Epidermal melanocyte (primary cell): ENCODE measurements around the gene PSTPIP1.
"Not testable (repeated sequence)": the region's sequence is repeated elsewhere in the genome, so short reads cannot be mapped to it uniquely, and the experiment has no call there.

Experiments used
- DNase-seq: peaks from one replicate; pipeline ENCODE4 v3.0.0; 2011; ENCODE audit warnings: low spot score; ENCODE audit not compliant: insufficient read length

Gene PSTPIP1

DNA sequence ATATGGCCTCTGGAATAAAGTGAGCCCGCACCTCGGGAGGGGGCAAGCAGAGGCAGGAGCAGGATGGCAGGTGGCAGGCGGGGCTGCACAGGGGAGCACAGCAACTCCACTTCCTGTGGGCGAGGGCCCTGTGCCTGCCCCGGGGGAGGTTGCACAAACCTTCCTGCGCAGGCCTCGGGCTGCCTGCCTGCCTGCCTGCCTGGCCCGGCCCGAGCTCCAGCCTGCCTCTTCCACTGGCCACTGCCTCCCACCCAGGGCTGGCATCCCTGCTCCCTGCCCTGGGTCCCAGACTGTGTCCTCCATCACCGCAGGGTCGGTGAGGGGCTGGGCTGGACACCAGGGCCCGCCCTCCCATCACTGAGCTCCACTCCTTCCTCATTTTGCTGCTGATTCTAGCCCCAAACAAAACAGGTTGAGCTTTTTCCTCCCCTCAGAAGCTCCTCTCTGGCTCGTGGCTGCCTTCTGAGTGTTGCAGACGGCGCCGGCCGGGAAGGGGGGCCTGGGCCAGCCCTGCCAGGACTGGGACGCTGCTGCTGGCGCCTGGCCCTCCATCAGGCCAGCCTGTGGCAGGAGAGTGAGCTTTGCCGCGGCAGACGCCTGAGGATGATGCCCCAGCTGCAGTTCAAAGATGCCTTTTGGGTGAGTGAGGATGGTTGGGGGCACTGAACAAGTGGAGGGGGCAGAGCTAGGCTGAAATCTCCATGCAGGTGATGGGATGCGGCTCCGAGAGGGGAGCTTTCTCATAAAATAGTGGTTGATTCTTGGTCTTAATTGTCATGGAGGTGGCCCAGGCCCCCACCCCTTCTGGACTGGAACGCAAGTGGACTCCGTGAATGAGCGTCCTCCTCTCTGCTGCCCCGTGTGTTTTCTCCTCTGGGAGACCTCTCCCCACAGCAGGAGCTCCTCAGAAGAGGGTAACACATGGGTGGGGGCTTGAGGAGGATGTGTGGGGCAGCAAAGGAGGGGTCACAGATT is at the start of gene PSTPIP1:
TSS of gene PSTPIP1 (plus strand) at position 156 of the 975 bp plus-strand sequence. CDS start at position 604, 448 bp downstream.
- DNase-seq = no peak

DNA sequence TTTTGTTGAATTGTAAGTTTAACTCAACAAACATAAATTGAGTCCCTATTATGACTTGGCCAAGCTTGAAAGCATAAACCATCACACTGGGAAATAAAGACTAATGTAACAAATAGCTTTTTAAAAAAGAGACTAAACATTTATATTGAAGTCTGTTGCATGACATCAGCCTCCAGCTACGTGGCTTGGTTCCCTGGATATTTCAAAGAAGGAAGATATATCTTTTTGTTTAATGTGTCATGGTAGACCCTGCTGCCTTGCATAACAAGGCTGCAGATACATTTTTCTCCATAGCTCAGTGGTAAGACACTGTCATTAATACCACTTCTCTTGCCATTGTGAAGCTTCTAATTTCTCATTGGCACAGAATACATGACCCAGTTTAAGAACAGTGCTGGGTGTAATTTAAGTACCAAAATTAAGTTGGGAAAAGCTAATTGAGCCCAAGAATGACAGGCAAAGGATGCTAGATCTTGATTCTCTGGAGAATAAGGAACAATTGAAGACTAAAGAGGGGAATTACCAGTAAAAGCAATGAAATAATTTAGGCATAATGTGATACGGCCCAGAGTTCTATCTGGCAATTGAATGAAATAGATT is 49.3 kb upstream of the PSTPIP1 start:
- no peak for DNase-seq

DNA sequence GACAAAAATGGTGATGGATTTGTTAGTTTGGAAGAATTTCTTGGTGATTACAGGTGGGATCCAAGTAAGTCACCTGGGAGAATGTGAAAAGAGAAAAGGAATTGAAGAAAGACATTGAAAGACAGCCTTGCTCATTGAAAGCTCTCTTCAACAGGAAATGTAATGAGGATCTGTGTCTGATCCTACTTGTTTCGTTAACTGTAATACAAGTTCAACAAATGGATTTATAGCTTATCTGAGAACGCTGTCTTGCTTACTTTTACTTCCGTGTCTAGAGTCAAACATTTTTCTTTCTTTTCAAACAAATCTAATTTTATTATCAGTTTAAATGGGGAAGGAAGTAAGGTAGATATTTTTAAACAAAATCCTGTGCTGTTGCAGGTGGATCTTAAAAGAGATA is 47.5 kb upstream of the PSTPIP1 start:
- DNase-seq = no peak

DNA sequence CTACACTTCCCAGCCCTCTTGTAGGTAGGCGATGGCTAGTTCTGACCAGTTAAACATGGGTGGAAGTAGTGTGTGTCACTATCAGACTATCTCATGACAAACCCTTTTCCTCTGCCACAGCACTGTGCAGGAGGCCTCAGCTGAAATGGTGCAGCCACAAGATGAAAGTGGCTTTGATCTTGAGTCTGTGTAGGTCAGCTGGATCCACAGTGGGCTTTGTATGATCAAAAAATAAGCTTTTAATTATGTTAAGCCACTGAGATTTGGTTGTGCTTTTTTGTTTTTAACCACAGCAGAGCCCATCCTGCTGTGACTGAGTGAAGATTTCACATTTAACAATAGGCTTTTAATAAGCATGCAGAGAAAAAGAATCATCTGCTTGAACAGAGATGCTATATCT is 43.7 kb upstream of the PSTPIP1 start:
- DNase-seq = no peak

DNA sequence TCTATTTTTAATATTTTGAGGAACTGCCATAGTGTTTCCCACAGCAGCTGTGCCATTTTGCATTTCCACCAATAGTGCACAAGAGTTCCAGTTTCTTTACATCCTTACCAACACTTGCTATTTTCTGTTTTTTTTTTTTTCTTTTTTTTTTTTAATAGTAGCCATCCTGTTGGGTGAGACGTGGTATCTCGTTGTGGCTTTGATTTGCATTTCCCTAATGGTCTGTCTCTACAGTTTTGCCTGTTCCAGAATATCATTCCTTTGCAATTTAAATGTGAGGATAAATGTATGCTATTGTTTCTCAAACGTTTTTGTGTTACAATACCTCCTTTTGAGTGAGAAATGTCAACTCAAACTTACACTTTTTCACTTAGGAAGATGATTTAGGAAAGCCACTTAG is 41.0 kb upstream of the PSTPIP1 start:
- DNase-seq = no peak

DNA sequence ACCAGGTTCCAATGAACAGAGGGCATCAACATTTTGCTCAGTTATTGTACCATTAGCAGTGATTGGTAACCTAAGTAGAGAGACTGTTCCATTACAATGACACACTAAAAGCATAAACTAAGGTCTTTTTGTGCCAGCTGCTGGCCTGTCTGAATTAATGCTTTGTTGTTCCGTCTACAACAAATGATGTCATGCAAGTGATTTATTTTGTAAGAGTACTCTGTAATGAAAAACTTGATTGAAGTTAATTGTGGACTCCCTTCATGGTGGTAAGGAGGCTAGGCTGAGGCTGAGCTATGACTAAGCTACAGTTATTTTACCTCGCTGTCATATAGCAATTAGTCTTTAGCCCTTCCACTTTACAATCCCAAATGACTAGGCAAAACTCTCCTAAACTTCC is 40.2 kb upstream of the PSTPIP1 start:
- DNase-seq = no peak

DNA sequence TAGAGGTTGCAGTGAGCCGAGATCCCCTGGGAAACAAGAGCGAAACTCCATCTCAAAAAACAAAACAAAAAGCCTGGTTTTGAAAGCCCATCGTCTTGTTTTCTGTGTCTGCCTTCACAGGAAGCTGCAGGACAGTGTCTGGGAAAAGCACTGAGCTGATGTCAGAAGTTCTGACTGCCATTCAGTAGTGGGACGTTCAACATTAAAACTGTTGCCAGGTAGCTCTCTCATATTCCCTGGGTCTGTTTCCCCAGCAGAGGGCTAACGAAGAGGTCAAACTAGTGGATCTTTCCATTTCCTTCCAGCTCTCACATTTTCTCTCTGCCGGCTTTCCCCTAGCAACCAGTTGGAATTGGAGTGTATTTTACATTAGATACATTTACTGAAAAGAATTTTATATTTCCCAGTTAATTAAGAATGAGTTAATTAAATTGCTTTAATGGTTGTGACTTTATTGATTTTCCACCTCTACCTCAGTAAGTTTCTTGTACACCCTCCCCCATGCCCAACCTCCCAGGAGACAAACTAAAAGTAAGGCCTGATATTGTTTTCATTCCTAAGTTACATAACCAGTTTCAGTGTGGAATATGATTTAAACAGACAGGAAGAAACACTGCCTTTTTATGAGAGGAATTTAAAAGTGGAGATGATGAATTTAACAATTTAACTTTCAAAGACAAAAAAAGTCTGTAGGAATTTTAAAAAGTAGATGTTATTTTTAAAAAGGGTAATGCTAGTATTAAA is 33.5 kb upstream of the PSTPIP1 start:
- DNase-seq = no peak

DNA sequence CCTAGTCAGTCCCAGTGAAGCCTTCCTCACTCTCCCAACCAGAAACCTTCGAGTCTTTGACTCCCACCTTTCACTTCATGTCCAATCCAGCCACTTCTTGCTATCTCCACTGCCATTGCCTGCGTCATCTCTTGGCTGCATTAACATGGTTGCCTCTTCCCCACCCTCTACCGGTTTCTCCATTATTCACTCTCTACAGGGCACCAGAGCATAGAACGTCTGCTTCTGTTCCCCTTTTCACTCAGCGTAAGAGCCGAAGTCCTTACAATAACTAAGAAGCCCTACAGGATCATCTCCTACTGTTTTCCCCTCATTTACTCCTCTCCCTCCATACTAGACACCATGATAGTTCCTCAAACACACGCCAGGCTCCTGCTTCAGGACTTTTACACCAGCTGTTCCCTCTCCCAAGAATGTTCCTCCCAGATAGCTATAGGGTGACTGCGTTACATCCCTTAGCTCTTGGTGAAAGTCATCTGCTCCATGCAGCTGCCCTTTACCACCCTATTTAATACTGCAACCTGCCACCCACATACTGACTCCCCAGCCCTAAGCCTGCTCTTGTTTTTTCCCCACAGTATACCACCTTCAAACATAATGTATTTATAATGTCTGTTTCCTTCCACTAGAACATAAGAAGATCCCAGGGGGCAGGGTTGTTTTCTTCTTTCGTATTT is 32.5 kb upstream of the PSTPIP1 start:
- DNase-seq = no peak

DNA sequence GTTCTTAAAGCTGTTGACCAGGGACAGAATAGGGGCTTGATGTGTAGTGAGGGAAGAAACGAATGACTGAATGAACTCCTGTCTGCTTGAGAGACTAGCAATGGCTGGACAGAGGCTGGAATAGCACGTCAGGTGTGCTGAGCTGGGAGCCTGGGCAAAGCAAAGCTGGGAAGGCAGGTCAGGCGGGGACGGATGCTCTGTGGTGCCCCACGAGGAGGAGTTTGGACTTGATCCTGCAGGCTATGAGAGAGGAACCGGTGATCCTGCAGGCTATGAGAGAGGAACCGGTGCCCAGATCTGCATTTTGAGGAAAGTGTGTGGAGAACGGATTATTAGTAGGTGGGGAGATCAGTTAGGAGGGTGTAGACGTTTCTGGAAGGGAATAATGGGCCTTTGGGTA is 31.3 kb upstream of the PSTPIP1 start:
- no peak for DNase-seq

DNA sequence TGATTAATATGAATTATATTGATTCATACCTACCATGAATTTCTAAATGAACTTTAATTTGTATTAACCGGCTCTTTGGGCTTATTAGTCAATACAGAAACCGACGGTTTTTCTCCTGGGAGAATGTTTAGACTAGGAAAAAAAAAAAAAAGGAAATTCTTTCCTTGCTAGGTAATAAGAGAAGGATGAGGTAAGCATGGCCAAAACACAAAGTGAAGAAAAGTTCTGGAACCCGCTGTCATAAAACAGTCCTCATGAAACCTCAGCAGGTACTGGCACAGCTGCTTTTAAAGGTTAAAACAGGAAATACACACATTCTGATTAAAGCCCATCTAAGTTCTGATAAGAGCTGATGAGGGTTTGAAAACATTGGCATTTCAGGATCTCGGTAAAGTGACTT is 30.8 kb upstream of the PSTPIP1 start:
- no peak for DNase-seq

DNA sequence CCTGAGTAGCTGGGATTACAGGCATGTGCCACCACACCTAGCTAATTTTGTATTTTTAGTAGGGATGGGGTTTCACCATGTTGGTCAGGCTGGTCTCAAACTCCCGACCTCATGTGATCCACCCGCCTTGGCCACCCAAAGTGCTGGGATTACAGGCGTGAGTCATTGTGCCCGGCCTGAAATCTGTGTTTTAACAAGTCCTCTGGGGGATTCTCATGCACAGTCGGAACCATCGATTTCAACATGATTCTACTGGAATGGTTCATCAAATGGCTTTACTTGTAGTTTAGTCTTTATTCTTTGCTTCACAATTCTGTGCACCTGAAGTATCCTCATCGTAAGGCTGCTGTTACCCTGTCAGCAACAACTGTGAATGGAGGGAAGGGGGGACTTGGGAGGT is 28.9 kb upstream of the PSTPIP1 start:
- not testable (repeated sequence) for DNase-seq

DNA sequence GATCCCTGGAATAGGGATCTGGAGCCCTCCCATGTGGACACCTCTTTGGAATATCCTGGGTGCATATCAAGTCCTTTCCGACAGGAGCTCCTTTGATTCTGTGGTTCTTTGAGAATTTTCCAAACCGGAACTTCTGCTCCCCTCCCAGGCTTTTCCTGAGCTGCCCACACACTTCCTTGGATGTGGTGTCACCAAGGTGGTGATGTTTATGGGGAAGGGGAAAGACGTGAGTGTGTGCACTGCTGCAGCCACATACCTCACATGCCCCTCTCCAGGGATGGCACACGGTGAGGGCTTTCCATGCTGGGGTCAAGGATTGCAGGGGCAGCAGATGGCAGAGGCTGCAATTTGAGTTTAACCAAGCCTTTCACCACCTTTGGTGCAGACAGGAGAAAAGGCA is 27.9 kb upstream of the PSTPIP1 start:
- no peak for DNase-seq

DNA sequence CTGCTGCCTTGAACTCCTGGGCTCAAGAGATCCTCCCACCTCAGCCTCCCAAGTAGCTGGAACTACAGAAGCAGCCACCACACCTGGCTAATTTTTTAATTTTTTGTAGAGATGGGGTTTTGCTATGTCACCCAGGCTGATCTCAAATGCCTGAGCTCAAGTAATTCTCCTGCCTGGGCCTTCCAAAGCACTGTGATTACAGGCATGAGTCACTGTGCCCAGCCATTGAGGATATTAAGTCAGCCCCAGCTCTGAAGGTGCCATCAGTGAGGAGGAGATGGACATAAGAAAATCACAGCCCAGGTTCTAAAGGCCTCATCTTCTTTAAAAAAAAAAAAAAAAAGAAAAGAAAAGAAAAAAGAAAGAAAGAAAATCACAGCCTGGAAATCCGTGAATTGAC is 26.6 kb upstream of the PSTPIP1 start:
- no peak for DNase-seq

DNA sequence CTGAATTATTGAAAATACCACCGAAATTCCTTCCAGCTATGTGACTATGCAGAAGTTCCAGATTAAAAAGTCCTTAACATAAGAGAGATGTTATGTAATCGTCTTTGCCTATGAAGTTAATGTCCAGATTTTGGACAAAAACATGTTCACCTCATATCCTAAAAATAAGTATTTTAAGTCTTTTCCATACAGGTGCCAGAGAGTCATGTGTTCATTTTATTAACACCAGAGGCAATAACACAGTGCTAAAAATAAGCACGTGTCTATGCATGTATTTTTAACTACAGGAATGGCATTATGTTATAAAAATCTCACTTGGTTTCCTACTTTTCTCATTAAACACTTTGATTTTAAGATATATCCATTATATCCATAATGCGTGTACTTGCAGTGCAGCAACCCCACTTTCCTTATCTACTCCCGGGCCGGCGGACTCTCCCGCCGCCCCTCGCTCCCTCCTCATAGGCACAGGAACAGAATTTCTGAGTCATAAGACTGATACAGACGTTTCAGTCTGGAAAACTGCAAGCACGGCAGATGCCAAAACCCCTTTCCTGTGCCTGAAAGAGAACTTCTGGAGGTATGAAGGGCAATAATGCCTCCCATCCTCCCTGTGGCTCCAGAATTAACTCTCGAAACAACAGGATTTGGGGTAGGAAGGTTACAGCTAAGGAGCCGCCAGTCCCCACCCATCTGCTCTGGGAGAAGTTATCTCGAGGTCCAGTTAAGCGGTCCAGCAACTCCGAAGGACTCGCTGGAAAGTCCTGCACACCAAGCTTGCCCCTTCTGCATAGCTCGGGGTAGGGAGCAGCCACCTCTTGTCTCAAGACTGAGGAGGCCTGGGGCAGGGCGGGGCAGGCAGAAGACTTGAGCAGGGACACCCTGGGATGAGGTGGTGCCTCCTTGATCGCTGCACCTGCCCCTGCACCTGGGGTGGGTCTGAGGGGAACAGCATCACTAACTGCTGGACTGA is 22.3 kb upstream of the PSTPIP1 start:
- no peak for DNase-seq

DNA sequence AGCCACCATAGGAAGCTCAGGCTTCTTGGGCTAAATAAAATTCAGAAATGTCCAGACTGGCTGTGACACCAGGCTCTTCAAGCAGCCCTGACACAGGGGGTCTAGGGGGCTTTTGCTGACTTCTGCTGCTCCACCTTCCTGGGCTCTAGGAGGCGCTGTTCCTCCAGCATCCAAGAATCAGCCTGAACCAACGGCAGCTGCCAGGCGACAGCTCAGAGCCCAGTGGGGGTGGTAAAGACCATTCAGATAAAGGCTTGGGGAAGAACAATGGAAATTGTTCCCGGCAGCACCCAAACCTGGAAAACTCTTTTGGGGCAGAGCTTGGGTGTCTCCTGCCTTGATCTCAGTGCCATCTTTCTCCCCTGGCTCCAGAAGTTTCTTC is 21.6 kb upstream of the PSTPIP1 start:
- no peak for DNase-seq

DNA sequence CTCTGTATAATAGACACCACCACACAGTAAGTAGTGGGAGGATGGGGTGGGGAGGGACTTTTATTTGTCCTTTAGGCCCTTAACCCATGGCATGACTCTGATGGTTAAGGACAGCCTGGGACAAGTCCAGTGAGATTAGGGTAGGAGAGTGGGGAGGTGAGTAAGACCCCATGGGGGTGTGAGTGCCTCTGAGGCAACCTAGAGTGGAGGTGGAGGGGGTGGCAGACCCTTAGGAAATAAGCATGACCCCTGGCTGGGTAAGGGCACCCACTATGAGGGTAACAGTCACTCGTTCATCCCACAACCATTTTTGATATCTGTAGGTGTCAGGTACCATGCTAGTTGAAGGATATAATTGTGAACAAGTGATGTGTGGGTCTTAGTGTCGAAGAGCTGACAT is 21.0 kb upstream of the PSTPIP1 start:
- no peak for DNase-seq

DNA sequence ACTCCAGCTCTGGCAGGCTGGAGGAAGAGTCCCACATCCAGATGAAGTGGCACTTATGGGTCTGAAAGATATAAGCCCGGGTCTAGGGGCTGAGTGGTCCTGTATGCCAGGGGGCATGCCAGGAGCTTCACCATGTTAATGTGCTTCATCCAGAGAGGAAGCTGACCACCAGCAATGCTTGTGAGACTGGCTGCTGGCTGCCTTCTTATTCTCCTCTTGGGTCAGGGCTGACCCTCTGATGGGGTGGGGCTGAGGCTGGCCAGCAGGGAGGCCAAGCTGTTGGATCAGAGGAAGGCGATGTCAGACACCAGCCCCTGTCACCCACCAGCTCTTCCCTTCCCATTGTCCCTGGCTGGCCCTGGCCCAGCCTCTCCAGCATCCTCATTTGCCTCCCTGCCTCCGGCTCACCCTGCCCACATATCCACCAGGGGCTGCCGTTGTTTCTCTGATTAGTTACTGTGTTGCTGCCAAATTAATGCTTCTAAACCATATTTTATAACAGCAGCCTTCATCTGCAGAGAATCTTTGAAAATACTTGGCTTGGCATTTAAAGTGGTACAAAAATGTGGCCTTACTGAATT is 20.4 kb upstream of the PSTPIP1 start:
- no peak for DNase-seq

DNA sequence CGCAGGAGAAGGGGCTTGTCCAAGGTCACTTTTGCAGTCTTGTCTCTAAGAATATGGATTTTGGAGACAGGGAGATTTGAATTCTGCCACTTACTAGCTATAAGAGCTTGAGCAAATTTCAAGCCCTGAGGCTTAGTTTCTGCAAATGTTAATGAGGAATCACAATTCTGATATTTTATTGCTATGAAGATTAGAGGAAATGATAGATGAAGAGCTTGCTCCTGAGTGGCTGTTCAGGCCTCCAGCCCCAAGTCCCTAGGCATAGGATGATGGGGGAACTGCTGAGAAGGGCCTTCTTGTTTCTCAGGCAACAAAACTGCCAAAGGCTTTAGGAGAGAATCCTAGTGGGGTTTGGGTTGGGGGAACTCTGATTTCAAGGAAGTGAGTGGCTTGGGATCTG is 18.8 kb upstream of the PSTPIP1 start:
- DNase-seq = no peak

DNA sequence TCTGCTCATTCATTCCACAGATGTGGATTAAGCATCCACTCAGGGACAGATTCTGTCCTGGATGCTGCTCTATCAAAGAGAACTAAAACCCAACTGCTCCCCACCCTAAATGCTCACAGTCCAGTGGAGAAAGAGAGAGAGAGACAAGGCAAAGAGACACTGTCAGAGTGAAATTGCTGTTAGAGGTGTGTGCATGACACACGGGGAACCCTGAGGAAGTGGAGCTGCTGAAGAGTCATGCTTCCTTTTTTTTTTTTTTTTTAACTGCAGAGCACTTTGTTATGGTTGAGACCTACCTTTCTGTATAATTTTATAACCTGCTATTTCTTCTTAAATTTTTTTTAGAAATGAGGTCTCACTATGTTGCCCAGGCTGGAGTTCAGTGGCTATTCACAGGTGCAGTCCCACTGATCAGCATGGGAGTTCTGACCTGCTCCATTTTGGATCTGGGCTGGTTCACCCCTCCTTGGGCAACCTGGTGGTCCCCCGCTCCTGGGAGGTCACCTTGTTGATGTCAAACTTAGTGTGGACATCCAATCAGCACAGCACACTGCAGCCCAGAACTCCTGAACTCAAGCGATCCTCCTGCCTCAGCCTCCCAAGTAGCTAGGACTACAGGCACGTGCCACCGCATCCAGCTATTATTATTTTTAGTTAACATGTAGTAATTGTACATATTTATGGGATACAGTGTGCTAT is 18.2 kb upstream of the PSTPIP1 start:
- DNase-seq = no peak
